ENCODE data around the gene CEP131. TPM values are rescaled to one million over a fixed set of nuclear protein-coding genes. Genes with fewer than 3 reads are reported as not detected.
A peak's percentile ranks its signal among the peaks of the same experiment; 100 is the strongest.

CEP131 gene
- total RNA-seq (ENCODE audit: insufficient read depth, low replicate concordance): 4.6 TPM

DNA sequence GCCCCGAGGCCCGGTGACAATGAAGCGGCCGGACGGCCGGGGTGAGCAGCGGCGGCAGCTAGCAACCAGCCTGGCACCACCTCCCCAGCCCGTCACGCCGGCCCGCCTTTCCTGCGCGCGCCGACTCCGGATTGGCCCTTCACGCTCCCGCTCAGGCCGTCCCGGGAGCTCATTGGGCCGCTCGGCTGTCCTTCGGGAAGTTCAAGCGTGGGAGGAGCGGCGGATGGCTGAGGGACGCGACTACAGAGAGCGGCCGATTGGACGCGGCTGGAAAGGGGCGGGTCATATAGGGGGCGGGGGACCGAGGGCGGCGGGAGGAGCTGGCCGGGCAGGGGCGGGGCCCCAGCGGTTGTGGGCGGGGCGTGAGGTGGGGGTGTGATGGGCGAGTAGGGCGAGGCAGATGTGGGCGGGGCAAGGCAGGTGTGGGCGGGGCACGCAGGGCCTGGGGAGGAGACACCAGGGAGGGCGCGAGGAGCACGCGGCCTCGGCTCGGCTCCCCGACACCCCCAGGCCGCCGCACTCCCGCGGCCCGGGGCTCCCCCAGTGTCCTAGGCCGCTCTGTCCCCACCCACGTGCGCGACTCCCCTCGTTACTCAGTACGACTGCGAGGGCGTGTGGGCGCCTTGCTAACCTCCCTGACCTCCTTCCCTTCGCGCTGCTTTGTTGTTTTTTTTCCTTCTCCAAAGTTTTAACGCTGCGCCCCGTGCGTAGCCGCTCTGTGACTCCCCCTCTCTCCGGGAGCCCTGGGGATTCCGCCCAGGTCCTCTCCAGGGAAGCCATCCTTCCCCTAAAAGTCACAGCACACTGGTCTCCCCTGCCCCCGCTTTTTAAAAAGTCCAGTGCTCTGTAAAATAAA is at the start of gene CEP131:
CEP131 (minus strand) TSS at position 60 of the 856 bp plus-strand sequence. CDS start 2,909 bp downstream, outside the sequence.
- peak; percentile 99 for DNase-seq (ENCODE audit: low spot score)

DNA sequence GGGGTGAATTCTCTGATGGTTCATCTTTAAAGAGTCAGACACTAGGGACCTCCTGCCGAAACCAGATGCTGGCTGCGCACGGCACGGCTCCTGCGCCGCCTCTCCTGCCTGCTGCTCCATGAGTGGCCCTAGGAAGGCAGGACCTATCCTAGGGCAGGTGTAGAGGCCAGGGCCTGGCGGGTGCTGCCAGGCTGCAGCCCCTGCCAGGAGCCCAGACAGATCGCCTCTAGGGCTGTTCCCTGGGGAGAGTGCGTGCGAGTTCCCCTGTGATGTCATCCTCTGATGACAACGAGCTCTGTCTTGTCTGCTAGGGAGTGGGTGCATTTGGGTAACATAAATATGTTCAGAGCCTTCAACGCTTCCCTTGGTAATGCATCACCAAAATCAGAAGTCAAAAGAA is 48.5 kb upstream of the CEP131 start:
- no peak for DNase-seq (ENCODE audit: low spot score)

DNA sequence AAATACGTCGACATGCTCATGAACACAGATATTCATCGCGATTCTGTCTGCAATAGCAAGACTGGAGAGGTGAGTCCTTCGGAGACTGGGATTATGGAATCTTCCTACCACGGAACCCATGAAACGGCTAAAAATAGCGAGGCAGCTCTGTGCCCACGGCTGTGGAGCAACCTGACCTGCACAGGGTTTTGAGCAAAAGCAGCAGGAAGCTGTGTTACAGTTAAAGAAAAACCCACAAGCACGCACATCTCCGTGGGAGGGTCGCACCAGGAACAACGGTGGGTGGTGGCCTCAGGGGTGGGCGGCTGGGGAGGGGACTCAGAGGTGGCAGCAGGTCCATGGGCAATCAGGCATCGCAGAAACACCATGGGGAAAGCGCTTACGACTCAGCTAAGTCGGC is 47.5 kb upstream of the CEP131 start:
- DNase-seq (ENCODE audit: low spot score): no peak

DNA sequence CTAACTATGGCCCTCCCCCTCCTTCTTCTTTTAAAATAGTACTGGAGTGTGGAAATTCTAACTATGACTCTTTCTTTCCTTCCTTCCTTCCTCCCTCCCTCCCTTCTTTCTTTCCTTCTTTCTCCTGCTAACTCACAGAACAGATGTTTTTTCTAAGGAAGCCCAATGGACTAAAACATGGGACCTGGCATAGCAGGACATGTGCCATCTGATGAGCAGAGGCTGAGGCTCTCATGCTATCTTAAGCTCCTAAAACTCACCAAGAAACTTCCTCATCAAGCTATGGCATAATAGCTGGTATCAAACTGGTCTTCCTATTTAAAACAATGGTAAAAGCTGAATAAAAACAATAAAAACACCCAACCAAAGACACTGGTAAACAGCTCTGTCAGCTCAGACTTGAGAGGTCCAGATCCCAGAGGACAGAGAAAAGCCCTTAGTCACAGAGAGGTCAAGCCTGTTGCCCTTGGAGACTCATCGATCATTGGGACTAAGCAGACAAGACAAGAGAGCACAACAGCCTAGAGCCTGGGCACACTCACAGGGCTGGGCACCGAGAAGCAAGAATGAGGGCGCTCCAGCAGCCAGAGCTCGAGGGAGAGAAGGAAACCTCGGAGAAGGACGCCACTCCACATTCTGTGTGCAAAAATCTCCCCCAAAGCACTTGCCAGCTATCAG is 44.8 kb upstream of the CEP131 start:
- no peak for DNase-seq (ENCODE audit: low spot score)

DNA sequence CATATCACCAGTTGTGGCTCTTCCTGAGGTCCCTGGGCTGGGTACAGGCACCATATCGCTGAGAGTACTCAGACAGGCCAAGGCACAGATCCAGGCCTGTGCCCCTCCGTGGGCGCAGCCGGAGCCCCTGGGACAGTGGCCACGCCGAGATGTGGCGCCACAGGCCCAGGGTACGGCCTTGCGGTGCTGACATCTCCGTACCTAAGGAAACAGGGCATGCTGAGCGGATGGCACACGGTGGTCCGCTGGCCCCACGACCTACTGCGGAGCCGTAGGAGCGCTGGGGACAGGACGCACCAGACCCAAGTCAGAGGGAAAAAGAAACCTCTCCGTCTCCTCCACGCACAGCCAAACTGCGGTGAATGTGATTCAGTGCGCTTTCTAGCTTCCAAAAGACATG is 42.8 kb upstream of the CEP131 start:
- no peak for DNase-seq (ENCODE audit: low spot score)

DNA sequence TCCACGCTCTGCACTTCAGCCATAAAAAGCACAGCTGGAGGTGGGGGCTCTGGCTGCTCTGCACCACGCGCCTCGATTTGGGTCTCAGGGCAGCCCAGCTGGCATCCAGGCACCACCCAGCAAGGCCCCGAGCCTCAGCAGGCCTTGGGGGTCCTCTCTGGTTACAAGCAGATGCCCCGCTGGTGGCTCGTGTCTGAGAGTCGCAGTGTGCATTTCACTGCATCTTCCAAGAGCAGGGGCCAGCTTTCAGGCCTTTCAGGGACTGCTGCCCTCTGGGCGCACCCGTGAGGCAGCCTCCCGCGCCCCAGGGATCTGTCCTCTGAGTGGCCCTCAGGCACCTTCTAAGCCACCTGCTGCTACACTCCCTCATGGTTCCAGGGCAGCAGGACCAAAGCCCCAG is 41.9 kb upstream of the CEP131 start:
- DNase-seq (ENCODE audit: low spot score): no peak

DNA sequence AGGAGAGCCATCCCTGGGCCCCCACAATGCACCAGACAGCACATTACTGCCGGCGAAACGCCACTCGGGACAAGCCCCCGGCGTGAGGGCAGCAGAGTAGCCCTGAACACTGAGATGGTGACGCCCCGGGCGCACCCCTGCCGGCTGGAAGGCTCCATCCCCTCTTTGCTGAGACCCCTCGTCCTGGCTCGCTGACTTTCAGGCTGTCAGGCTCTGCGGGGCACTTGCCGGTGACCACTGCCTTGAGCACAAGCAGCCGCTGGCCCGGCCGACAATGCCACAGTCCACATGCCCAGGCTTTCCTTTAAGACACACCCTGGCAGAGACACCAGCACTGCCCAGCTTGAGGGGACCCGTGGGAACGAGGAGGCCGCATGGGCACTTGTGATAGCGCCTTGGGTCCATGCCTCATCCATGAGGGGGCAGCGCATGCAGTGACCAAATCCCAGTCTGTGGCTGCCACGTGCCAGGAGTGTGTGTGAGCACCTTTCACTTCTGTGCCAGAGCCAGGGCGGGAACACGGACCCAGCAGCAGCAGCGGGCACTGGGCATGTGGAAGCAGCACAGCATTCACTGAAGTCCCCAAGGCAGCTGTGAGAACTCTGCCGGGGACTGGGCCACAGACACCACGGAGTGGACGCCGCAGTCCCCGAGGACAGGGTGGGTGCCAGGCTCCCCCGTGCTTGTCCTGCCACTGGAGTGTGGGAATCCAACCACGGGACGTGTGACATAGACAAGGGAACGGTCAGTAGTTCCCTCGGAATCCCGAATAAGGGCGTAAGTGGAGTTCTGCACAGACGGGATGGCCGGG is 40.8 kb upstream of the CEP131 start:
- DNase-seq (ENCODE audit: low spot score): no peak

DNA sequence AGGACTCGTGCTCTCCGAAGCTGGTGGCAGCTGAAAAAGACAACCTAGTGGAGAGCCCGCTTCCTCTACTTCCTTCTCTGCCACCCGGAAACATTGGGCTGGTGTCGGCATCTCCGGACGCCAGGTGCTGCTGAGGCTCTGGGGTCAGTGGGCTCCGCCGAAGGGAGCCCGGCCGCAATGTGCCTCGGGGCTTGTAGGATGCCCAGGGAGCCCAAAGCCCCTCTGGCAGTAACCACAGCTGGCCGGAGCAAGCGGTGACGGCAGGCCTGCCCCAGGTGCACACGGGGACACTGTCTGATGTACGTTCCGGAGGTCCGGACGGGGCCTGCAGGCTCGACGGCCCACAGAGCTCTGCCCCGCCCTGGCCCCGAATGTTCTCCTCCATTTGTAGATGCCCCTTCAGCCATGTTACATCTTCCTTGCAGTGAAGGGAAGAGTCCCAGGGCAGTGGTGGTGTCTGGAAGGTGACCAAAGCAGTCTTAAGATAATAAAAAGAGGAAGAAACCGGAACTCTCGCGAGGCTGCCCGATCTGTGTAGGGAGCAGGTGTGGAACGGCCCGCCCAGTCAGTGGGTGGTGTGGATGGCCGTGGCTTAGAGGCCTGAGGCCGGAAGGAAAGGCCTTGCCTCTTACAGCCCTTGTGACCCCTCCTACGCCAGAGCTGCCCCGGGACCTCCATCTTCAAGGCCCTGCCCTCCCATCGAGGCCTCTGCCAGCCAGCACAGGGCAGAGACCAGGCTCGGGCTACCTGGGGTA is 39.0 kb upstream of the CEP131 start:
- DNase-seq (ENCODE audit: low spot score): no peak

DNA sequence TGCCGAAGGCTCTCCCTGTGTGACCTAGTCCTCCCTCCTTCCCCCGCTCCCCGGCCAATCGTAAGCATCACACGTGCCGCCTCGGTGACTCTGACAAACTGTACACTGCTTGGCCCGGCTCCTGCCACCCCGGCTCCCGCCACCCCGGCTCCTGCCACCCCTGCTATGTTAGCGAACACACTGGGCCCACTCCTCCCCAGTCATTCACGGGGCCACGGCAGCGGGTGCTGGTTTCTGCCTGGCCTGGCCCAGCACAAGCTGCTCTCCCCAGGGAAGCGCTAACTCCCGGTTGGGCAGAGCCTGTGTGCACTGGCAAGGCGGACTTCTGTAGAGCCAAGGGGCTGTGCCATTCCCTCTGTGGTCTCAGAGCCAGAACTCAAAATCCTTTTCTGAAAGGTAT is 38.3 kb upstream of the CEP131 start:
- no peak for DNase-seq (ENCODE audit: low spot score)

DNA sequence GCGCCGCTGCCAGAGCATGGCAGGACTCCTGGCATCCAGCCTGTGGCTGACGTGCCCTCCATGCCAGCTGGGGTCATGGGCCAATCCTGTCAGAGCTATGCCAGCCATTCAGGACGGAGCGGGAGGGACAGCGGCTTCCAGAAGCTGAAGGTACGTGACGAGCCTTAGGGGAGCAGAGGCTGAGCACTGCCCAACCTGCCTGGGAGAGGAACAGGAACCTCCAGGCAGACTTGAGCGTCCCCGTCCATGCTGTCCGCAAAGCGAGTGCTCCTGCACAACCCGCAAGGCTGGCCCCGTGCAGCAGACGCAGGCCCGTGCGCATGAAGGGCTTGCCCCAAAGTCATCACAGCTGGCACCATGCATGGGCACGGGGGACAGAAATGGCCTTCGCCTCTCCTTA is 37.9 kb upstream of the CEP131 start:
- DNase-seq (ENCODE audit: low spot score): no peak

DNA sequence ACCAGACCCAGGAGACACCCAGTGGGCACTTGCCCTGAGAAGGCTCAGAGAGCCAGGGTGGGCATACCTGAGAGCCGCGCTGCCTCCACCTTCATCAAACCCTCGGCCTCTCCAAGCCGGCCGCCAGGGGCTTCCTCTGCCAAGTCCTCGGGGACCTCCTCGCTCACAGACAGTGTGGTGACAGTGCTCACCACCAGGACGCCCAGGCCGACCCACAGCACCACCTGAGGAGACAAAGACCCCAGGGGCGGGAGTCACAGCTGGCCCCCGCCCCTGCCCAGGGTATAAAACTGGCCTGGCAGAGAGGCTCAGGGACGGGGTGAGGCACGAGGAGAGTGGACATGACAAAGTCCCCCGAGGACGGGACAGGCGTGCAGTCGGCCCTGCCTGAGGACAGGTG is 37.4 kb upstream of the CEP131 start:
- DNase-seq (ENCODE audit: low spot score): no peak

DNA sequence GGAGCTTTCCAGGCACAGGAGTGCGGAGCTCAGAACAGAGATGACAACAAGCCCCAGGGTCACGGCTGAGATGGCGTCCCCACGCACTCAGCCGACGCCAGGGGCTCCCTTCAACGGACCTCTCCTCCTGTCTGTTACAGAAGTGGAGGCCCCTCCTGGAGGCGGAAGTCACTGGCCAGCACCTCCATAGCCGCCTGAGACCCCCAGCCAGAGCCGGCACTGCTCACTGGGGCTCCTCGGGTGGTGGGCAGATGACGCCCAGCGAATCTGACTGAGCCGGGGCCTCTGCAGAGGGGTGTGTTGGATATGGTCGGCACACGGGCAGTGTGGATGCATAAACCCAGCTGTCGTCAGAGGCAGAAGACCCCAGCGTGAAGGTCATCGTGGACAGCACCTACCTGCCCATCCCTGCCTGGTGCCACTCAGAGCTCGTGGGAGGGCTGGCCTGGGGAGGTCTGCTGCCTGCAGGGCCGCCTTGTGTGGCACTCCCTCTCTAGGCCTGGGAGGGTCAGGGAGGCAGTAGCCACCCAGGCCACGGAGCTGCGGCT is 36.4 kb upstream of the CEP131 start:
- DNase-seq (ENCODE audit: low spot score): no peak

DNA sequence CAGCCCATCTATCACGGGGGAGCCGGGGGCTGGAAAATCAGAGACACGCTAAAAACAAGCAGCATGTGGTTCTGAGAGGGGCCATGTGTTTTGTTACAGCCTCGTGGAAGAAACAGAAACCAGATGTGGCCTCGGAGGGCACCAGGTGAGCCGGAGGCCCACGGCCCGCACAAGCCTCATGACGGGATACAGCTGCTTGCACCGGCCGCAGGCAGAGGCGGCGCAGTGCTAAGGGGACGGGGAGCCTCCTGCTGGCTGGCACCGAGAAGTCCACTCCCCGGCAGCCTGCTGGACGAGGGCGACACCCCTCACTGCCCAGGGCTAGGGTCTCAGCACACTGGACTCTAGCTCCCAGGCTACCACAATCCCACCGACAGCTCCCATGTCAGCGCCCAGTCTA is 35.5 kb upstream of the CEP131 start:
- no peak for DNase-seq (ENCODE audit: low spot score)

DNA sequence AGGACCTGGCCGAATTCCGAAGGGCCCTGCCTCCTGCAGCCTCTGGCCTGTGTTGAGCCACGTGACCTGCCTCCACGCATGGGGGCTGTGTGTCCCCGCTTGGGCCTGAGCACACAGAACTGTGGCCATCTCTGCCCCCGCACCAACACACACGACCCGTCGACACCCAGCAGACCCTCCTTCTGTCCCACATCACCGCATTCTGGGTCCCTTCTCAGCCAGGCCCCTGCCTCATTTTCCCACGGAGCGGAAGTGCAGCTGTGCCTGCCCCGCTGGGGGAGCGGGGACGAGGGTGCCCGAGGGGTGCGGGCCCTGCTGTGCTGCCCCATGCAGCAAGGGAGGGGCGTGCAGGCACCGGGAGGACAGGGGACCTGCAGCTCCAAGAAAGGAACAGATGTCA is 34.8 kb upstream of the CEP131 start:
- DNase-seq (ENCODE audit: low spot score): no peak

DNA sequence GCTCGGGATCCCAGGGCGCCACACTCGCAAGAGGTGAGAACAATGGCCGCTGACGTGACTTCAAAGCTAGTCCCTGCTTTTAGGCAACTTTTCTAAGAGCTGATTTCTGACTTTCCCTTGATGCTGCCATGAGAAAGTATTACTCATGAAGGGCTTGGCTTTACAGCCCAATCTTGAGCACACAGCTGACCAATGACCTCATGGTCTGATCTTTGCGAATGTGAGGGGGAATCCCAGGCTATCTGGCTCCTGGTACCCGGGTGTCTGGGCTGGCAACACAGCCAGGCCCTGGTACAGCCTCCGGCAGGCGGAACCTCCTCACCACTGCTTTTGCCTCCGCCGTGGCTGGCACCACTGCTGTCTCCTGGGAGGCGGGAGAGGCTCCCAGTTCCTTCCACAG is 33.9 kb upstream of the CEP131 start:
- peak; percentile 37 for DNase-seq (ENCODE audit: low spot score)

DNA sequence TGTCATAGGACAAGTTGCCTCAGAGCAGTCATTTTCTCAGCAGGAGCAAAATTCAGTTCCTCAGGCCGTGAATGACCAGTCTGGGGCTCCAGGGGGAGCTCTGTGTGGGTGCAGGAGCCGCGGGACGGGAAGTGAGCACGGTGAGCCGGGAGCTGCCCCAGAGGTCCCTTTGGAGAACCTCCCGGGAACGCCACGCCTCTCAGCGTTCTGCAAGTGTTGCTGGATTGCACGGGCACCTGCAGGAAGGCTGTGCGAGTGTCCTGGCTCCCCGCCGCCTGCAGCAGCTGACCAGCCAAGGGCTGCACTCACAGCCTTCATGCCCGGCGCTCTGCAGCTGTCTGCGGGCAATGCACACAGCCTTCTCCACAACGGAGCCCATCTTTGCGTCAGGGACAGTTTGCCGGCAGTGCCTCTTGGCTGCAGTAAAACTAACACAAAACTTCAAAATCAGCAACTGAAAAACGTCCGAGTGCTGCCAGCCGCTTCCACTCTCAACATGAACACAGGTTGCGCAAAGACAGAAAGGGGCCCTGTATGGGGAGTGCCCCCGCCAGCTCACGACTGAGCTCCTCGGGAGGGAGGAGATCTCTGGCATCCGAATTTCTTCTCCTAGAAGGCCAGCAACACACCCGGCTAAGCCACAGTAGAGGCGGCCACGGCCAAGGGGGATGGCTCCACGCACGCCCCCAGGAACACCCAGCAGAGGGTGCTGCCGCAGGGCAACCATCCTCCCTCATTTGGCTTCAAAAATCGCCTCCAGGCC is 32.4 kb upstream of the CEP131 start:
- peak; percentile 84 for DNase-seq (ENCODE audit: low spot score)

DNA sequence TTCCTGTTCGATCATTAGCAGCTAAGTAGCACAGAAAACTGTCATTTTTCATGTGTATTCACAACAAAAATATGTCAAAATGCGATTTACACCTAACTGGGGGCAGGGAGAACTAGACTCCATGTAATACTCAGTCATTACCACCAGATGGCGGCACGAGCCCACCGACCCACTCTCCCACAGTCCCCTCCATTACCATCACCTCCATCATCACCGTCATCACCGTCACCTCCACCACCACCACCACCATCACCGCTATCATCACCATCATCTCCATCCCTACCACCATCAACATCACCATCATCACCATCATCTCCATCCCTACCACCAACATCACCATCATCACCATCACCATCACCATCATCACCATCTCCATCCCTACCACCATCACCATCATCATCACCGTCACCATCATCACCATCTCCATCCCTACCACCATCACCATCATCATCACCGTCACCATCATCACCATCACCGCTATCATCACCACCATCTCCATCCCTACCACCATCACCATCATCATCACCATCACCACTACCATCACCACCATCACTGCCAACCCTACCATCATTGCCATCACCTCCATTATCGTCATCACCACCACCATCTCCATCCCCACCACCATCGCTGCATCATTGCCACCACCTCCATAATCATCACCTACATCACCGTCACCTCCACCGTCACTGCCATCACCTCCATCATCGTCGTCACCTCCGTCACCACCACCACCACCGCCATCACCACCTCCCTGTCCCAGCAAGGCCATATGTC is 30.8 kb upstream of the CEP131 start:
- DNase-seq (ENCODE audit: low spot score): peak; percentile 25

DNA sequence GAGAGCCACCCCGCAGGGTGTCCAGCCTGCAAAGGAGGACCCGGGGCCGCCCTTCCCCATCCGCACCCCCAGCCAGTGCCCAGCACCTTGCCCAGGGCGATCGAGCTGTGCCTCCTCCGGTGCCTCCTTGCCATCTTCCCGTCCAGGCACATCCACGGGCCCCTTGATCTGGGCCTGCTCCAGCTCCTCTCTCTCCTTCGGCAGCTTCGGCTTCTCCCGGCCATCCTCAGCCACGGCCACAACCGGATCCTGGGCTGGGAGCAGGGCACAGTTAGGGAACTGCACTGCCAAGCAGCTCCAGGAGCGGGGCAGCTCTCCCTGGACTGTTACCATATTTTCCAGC is 30.2 kb upstream of the CEP131 start:
- DNase-seq (ENCODE audit: low spot score): no peak

DNA sequence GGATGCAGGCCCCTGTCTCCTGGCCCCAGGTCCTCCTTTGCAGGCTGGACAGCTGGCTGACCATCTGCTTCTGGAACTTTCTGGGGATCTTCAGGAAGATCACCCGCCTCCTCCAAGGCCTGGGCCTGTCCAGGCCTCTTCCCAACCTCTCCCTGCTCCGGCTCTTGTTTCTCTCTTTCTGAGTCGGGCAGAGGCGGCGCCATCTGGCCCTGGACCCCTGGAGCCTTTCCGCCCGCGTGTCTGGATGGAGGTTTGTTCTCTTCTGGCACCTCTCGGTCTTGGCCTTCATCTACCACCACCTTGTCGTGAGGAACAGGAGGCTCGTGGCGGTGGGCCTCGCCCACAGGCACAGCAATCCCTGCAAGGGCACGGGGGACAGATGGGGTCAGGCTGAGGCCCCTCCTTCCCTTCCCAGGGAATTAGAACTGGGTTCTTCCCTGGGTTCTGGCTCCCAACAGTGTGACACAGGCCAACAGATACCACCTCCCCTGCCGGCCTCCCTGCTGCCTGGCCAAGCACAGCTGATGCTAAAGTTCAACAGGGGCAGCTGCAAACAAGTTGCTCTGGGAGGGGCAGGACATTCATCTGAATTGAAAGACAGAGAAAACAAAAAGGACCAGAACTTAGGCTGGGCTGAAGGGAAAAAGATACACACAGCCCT is 29.7 kb upstream of the CEP131 start:
- DNase-seq (ENCODE audit: low spot score): no peak
